Fibroblast of mammary gland (primary cell): Measurements from ENCODE around the gene NTN5.

Experiments used
- DNase-seq: peaks from one replicate; pipeline ENCODE4 v3.0.0-alpha.2; 2010; ENCODE audit warnings: low read depth
- H3K4me3 ChIP-seq: 2 replicates; pipeline ENCODE4 v1.5.1; 2011; ENCODE audit warnings: low read depth, mild to moderate bottlenecking, low read length, moderate library complexity; ENCODE audit not compliant: control insufficient read depth
- CTCF ChIP-seq: conservative IDR thresholded peaks from 2 replicates; pipeline ENCODE4 v1.5.1; 2011; ENCODE audit warnings: low read depth, low read length, inconsistent platforms; ENCODE audit not compliant: control insufficient read depth, insufficient read depth

The NTN5 gene

GRCh38 chr19:48630296-48631063, 42.3 kb downstream of the NTN5 start:
- DNase-seq: no peak
- H3K4me3 ChIP-seq: no peak overlapping the region
- no peak for TF ChIP-seq CTCF

- DNase-seq: no peak
- no peak overlapping the region for H3K4me3 ChIP-seq
- no peak for TF ChIP-seq CTCF
These were observed 43.1 kb downstream of the NTN5 start for GRCh38 chr19:48629599-48630295.

- no peak for DNase-seq
- no peak for TF ChIP-seq CTCF
- no peak overlapping the region for H3K4me3 ChIP-seq
These were observed 43.6 kb downstream of the NTN5 start for GRCh38 chr19:48629297-48629598.

DNA sequence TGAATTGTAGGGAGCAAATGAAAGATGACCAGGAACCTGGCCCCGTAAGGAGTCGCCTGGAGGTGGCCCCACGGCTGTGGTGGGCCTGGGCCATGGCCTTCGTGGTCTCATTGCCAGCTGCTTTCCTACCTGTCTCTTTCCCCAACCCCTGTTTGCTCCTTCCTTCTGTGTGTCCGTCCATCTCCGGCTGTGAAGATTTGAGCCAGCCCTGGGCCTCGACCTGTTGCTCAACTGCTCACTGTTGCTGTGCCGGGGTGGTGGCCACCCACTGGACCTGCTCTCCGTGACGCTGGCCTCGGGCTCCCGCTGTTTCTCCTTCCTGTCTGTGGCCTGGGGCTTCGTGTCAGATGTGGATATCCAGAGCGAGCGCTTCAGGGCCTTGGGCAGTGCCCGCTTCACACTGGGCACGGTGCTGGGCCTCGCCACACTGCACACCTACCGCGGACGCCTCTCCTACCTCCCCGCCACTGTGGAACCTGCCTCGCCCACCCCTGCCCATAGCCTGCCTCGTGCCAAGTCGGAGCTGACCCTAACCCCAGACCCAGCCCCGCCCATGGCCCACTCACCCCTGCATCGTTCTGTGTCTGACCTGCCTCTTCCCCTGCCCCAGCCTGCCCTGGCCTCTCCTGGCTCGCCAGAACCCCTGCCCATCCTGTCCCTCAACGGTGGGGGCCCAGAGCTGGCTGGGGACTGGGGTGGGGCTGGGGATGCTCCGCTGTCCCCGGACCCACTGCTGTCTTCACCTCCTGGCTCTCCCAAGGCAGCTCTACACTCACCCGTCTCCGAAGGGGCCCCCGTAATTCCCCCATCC, 44.1 kb downstream of the NTN5 start:
- TF ChIP-seq CTCF: no peak
- DNase-seq: no peak
- H3K4me3 ChIP-seq: no peak overlapping the region

DNA sequence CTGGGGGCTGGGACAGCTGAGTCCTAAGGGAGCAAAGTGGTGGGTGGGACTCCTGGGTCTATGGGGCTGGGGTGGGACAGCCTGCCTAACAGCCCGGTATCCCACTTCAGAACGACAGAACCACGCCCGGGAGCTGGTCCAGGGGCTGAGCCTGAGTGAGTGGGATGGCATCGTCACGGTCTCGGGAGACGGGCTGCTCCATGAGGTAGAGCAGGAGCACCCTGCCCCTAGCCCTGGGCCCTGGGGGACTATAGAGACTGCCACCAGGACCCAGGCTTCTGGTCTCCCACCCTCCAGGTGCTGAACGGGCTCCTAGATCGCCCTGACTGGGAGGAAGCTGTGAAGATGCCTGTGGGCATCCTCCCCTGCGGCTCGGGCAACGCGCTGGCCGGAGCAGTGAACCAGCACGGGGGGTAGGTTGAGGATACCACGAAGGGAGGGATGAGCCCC, 44.9 kb downstream of the NTN5 start:
- no peak for TF ChIP-seq CTCF
- DNase-seq: no peak

DNA sequence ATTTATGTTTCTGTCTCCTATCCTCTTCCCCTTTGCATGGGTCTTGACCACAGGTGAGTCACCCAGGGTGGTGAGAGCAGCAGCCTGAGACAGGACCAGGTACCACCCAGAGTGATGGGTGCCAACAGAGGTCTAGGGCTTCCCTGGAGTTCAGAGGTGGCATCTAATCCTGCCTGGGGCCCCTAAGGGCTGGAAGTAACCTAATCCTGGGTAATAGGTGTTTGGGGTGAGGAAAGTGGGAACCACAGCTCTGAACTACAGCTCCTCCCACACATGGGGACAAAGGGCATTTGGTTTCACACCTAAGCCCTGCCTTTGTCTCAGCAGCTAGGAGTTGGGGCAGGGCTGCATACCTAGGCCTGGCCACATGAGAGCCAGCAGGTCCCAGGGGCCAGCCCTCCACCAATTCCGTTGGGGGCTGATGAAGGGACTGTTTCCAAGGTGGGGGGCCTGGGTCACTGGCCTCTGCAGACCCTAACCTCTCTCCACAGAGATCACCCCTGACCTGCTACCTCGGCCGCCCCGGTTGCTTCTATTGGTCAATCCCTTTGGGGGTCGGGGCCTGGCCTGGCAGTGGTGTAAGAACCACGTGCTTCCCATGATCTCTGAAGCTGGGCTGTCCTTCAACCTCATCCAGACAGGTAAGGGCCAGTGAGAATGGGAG, 45.5 kb downstream of the NTN5 start:
- no peak overlapping the region for H3K4me3 ChIP-seq
- no peak for TF ChIP-seq CTCF
- no peak for DNase-seq

More for the DNA sequence above, 44.9 kb downstream of the NTN5 start:
- H3K4me3 ChIP-seq: no peak overlapping the region
